Stimulated activated CD8-positive, alpha-beta memory T cell treated with anti-CD3 and anti-CD28 coated beads, Interleukin-15, amount 100 ng/mL, for 48 hours (primary cell): Measurements from ENCODE around the gene OSBPL5.
A peak's percentile ranks its signal among the peaks of the same experiment; 100 is the strongest.

Experiments
- DNase-seq, 2 donors: peaks; one replicate each; pipeline ENCODE4 v3.0.0-alpha.2; 2020; ENCODE audit warnings: low read depth in 2 of 2

OSBPL5 gene

GRCh38 chr11:3052567-3052966, 112.5 kb downstream of the OSBPL5 start:
- no peak for DNase-seq

GRCh38 chr11:3052109-3052479, 113.0 kb downstream of the OSBPL5 start:
- no peak for DNase-seq

GRCh38 chr11:3051196-3052108, 113.7 kb downstream of the OSBPL5 start:
- DNase-seq = no peak

- no peak for DNase-seq
These were observed 114.5 kb downstream of the OSBPL5 start for GRCh38 chr11:3050386-3051195.

GRCh38 chr11:3049430-3050243, 115.5 kb downstream of the OSBPL5 start:
- peak; percentile 54 to 56 for DNase-seq

GRCh38 chr11:3047637-3048036, 117.5 kb downstream of the OSBPL5 start:
- DNase-seq = no peak

GRCh38 chr11:3046641-3047040, 118.5 kb downstream of the OSBPL5 start:
- DNase-seq = no peak

GRCh38 chr11:3046190-3046589, 118.9 kb downstream of the OSBPL5 start:
- DNase-seq = no peak

GRCh38 chr11:3044915-3045314, 120.2 kb downstream of the OSBPL5 start:
- no peak for DNase-seq

GRCh38 chr11:3044004-3044403, 121.1 kb downstream of the OSBPL5 start:
- DNase-seq = no peak

GRCh38 chr11:3043315-3043871, 121.7 kb downstream of the OSBPL5 start:
- no peak for DNase-seq

GRCh38 chr11:3042496-3043314, 122.4 kb downstream of the OSBPL5 start:
- DNase-seq = no peak

GRCh38 chr11:3041699-3042441, 123.2 kb downstream of the OSBPL5 start:
- no peak for DNase-seq

- no peak for DNase-seq
These were observed 124.2 kb downstream of the OSBPL5 start for GRCh38 chr11:3040881-3041280.

GRCh38 chr11:3037945-3038271, 127.2 kb downstream of the OSBPL5 start:
- no peak for DNase-seq
